Measurements from ENCODE around the gene LSR. TPM values are rescaled to one million over a fixed set of nuclear protein-coding genes. Genes with fewer than 3 reads are reported as not detected.

The LSR gene
- total RNA-seq, 1 donor from 2014 or later, result 5.4 TPM

- peaks cover 15% of the 10 kb centered on the region for H3K27me3 Mint-ChIP-seq (ENCODE audit: unreplicated experiment)
- H3K9me3 Mint-ChIP-seq (ENCODE audit: unreplicated experiment), result peaks cover 16% of the 10 kb centered on the region
- H3K36me3 Mint-ChIP-seq (ENCODE audit: unreplicated experiment), result peaks cover 7% of the 10 kb centered on the region
- peak overlapping the region; percentile 91 for H3K27ac Mint-ChIP-seq (ENCODE audit: unreplicated experiment)
- peak; percentile 77 for DNase-seq
- peaks cover 24% of the 10 kb centered on the region for H3K4me1 Mint-ChIP-seq (ENCODE audit: low read depth, unreplicated experiment)
- peak overlapping the region; percentile 91 for H3K4me3 Mint-ChIP-seq (ENCODE audit: unreplicated experiment)
- TF ChIP-seq CTCF (IDR thresholded peaks at IDR 0.05; ENCODE audit: partially characterized antibody, unreplicated experiment), result no peak
These were observed 19.2 kb downstream of the LSR start for GRCh38 chr19:35267818-35268535.

GRCh38 chr19:35268536-35269437 lies 20.0 kb downstream of the LSR start, which contains the start of gene USF2:
Gene USF2, plus strand, starts transcription at chr19:35268962. Its CDS starts 140 bp downstream, at chr19:35269102.
- Mint-ChIP-seq H3K36me3 (ENCODE audit: unreplicated experiment) (peaks cover 11% of the 10 kb centered on the region), H3K27me3 (ENCODE audit: unreplicated experiment) (peaks cover 17% of the 10 kb centered on the region), H3K4me3 (ENCODE audit: unreplicated experiment) (peak within 1 kb of the TSS; percentile 91), H3K9me3 (ENCODE audit: unreplicated experiment) (peaks cover 20% of the 10 kb centered on the region), H3K27ac (ENCODE audit: unreplicated experiment) (peak within 1 kb of the TSS; percentile 91), H3K4me1 (ENCODE audit: low read depth, unreplicated experiment) (peaks cover 28% of the 10 kb centered on the region)
- TF ChIP-seq CTCF (IDR thresholded peaks at IDR 0.05; ENCODE audit: partially characterized antibody, unreplicated experiment), result no peak
- DNase-seq, result peak; percentile 81

- H3K36me3 Mint-ChIP-seq (ENCODE audit: unreplicated experiment), result peaks cover 11% of the 10 kb centered on the region
- H3K27me3 Mint-ChIP-seq (ENCODE audit: unreplicated experiment), result peaks cover 15% of the 10 kb centered on the region
- DNase-seq, result peak; percentile 91
- peaks cover 23% of the 10 kb centered on the region for H3K4me1 Mint-ChIP-seq (ENCODE audit: low read depth, unreplicated experiment)
- peaks cover 20% of the 10 kb centered on the region for H3K9me3 Mint-ChIP-seq (ENCODE audit: unreplicated experiment)
- peak overlapping the region; percentile 64 for H3K4me3 Mint-ChIP-seq (ENCODE audit: unreplicated experiment)
- peak; percentile 99 for TF ChIP-seq CTCF (IDR thresholded peaks at IDR 0.05; ENCODE audit: partially characterized antibody, unreplicated experiment)
- H3K27ac Mint-ChIP-seq (ENCODE audit: unreplicated experiment), result no peak overlapping the region
These were observed 20.8 kb downstream of the LSR start for GRCh38 chr19:35269438-35270117.

- Mint-ChIP-seq H3K4me1 (ENCODE audit: low read depth, unreplicated experiment) (peaks cover 16% of the 10 kb centered on the region), H3K9me3 (ENCODE audit: unreplicated experiment) (peaks cover 21% of the 10 kb centered on the region), H3K27ac (ENCODE audit: unreplicated experiment) (no peak overlapping the region), H3K36me3 (ENCODE audit: unreplicated experiment) (peaks cover 11% of the 10 kb centered on the region), H3K27me3 (ENCODE audit: unreplicated experiment) (peaks cover 17% of the 10 kb centered on the region), H3K4me3 (ENCODE audit: unreplicated experiment) (peak overlapping the region; percentile 64)
- no peak for TF ChIP-seq CTCF (IDR thresholded peaks at IDR 0.05; ENCODE audit: partially characterized antibody, unreplicated experiment)
- DNase-seq, result no peak
These were observed 21.6 kb downstream of the LSR start for GRCh38 chr19:35270381-35270811.
